Measurements from ENCODE around the gene MED13L. TPM values are rescaled to one million over a fixed set of nuclear protein-coding genes. Genes with fewer than 3 reads are reported as not detected.
"Not testable (repeated sequence)": the region's sequence is repeated elsewhere in the genome, so short reads cannot be mapped to it uniquely, and the experiment has no call there.

MED13L gene
- polyA plus RNA-seq, 1 donor from 2014 or later, result 10.7 TPM

DNA sequence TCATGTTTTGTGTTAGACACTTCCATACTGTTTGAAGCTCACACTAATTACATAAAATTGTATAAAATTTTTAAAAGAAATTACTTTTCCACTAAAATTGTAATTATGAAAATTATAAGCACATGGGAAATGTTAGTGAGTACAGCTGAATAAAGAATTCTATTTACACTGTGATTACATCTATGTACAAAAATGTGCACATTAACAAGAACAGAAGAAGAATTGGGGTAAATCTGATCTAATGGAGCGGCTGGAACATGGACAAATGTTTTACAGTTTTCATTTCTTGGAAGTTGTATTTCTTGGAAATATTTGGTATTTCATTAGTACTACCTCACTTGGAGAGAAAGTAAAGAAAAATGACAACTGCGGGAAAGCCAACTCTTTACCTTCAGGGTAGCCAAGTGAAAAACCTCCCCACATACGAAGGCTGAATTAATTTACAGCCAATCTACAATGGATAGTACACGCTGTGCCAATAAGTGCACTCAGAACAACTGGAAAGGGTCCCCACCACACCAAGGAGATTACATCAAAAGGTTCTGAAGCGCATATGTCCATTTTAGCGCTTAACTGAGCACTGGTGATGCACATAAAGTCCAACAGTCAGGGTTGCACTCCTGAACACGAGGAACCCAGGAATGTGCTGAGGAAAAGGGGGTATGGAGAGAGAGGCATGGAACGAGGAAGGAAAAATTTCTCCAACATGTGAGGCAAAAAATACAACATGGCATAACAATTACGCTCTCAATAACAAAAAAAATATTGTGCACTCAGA is 17.5 kb downstream of the MED13L start:
- H3K27ac Mint-ChIP-seq, result peak overlapping the region in 1 of 3 donors; percentile 14

DNA sequence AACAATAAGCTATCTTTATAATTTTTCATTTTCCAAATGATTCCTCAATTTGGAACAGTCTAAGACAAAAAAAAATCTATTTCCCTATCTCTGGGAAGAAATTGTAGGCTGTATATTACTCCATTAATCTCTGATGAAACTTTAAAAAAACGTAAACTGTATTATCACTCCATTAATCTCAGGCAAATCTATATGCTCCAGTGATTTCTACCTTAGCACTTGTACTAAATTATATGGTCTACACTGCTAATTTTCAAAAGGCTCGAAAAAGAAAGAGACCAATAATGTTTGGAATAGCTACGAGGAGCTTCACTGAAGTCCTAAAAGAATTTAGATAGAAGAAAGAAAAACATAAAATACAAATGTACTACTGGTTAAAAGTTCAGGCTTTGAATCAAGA is 19.7 kb downstream of the MED13L start:
- H3K27ac Mint-ChIP-seq, result no peak overlapping the region
- peak overlapping the region in 1 of 4 donors; percentile 22 for H3K4me3 Mint-ChIP-seq

More for the DNA sequence above, 17.5 kb downstream of the MED13L start:
- Mint-ChIP-seq H3K4me1 (peaks cover 52 to 62% (median 60%) of the 10 kb centered on the region in 3 donors), H3K4me3 (peak overlapping the region in 1 of 4 donors; percentile 18), H3K9me3 (no peaks in the 10 kb centered on the region), H3K27me3 (no peaks in the 10 kb centered on the region), H3K36me3 (no peaks in the 10 kb centered on the region)

DNA sequence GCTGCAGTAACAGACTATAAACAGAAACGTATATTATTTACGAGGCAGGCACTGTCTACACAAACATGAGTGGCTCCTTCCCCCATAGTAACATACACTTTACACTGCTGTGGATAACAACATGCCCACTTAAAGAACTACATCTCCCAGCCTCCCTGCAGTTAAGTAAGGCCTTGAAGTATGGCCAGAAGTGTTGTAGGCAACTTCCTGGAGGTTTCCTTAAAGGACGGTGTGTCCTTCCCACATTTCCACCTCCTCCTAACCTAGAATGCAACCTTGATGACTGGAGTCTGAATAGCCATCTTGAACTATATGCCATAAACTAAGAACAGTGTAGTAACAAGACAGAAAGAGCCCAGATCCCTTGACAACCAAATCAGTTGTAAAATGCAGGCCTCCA is 20.3 kb downstream of the MED13L start:
- peaks cover 0 to 3% (median 1%) of the 10 kb centered on the region in 3 donors for H3K9me3 Mint-ChIP-seq
- H3K36me3 Mint-ChIP-seq, result peaks cover 9% of the 10 kb centered on the region
- no peak overlapping the region for H3K27ac Mint-ChIP-seq
- H3K27me3 Mint-ChIP-seq, result no peaks in the 10 kb centered on the region
- peaks cover 59 to 64% (median 62%) of the 10 kb centered on the region in 3 donors for H3K4me1 Mint-ChIP-seq
- H3K4me3 Mint-ChIP-seq, result peak overlapping the region in 2 of 4 donors; percentile 58 to 72

More for the DNA sequence above, 19.7 kb downstream of the MED13L start:
- H3K36me3 Mint-ChIP-seq, result peaks cover 9% of the 10 kb centered on the region
- peaks cover 0 to 3% (median 0%) of the 10 kb centered on the region in 3 donors for H3K9me3 Mint-ChIP-seq
- no peaks in the 10 kb centered on the region for H3K27me3 Mint-ChIP-seq
- H3K4me1 Mint-ChIP-seq, result peaks cover 59 to 65% (median 64%) of the 10 kb centered on the region in 3 donors

DNA sequence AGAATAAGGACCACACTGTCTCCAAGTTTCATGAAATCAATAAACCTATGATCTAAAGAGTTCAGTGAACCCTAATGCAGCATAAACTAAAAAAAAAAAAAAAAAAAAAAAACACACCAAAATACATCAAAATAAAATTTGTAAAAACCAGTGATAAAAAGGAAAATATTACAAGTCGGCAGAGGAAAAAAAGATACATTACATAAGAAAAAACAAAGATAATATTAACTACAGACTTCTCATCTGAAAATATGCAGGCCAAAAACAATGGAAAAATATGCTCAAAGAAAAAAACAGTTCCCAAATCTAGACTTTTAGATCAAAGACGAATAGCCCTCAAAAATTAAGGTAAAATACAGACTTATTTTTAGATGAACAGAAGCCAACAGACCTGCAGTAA is 27.6 kb downstream of the MED13L start:
- Mint-ChIP-seq H3K36me3 (peaks cover 11% of the 10 kb centered on the region), H3K27ac (peak overlapping the region in 1 of 3 donors; percentile 65), H3K4me1 (peaks cover 53 to 64% (median 54%) of the 10 kb centered on the region in 3 donors), H3K27me3 (no peaks in the 10 kb centered on the region), H3K9me3 (peaks cover 0 to 8% (median 7%) of the 10 kb centered on the region in 3 donors), H3K4me3 (peak overlapping the region in 2 of 4 donors; percentile 58 to 78)

DNA sequence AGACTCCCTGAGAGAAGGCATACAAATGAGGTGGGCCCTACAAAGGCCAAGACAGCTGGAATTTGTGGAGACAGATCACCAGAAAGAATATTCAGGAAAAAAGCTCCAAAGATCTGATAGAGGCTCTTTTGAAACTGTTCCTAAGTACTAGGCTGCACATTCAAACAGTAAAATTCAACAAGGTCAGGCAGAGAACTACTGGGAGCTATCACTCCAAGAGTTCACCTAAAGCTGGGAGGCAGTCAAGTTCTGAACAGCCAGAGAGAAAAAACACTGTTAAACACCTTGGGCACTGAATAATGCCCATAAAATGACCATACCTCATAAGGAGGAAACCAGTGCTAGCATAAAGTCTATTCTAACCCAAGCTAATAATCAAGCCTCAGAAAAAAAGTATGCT is 28.6 kb downstream of the MED13L start:
- Mint-ChIP-seq H3K27ac (peak overlapping the region in 1 of 3 donors; percentile 65), H3K4me1 (peaks cover 52 to 63% (median 55%) of the 10 kb centered on the region in 3 donors), H3K4me3 (peak overlapping the region in 1 of 4 donors; percentile 78), H3K9me3 (peaks cover 0 to 8% (median 7%) of the 10 kb centered on the region in 3 donors), H3K27me3 (no peaks in the 10 kb centered on the region), H3K36me3 (peaks cover 7% of the 10 kb centered on the region)

DNA sequence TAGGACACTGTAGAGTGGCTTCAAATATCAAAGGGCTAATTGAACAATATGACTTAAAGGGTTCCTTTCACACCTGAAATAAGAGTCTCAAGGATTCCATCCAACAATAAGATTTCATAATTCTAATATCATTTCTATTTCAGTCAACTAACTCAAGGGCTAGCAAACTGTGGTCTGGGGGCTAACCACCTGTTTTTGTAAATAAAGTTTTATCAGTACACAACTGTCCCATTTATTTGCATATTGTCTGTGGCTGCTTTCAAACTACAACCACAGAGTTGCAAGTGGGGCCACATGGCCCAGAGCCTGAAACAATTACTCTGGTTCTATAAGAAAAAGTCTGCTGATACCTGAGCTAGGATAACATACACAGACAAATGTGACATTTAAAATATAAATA is 29.1 kb downstream of the MED13L start:
- peaks cover 56 to 67% (median 59%) of the 10 kb centered on the region in 3 donors for H3K4me1 Mint-ChIP-seq
- no peak overlapping the region for H3K27ac Mint-ChIP-seq
- H3K36me3 Mint-ChIP-seq, result peaks cover 5% of the 10 kb centered on the region
- H3K27me3 Mint-ChIP-seq, result no peaks in the 10 kb centered on the region
- no peak overlapping the region for H3K4me3 Mint-ChIP-seq
- H3K9me3 Mint-ChIP-seq, result peaks cover 0 to 8% (median 6%) of the 10 kb centered on the region in 3 donors

DNA sequence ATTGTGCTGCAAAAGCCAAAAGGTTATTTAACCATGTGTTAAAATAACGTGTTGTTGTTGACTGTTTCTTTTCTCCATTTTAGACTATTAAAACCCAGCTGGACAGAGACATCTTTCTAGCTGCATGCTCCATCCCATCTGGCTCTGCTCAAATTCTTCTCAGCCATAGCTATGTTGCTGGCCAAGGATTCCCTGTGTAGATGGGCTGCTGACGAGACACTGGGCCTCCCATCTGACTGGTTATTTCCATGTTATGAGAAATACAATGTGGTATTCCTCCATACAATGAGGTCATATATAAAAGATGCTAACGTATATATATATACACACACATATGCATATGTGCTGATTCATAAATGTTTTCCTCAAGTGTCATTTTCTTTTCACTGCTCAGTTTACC is 30.1 kb downstream of the MED13L start:
- no peaks in the 10 kb centered on the region for H3K27me3 Mint-ChIP-seq
- H3K4me3 Mint-ChIP-seq, result peak overlapping the region in 1 of 4 donors; percentile 55
- peaks cover 2% of the 10 kb centered on the region for H3K36me3 Mint-ChIP-seq
- H3K4me1 Mint-ChIP-seq, result peaks cover 60 to 65% (median 64%) of the 10 kb centered on the region in 3 donors
- H3K9me3 Mint-ChIP-seq, result peaks cover 0 to 8% (median 4%) of the 10 kb centered on the region in 3 donors
- H3K27ac Mint-ChIP-seq, result no peak overlapping the region

DNA sequence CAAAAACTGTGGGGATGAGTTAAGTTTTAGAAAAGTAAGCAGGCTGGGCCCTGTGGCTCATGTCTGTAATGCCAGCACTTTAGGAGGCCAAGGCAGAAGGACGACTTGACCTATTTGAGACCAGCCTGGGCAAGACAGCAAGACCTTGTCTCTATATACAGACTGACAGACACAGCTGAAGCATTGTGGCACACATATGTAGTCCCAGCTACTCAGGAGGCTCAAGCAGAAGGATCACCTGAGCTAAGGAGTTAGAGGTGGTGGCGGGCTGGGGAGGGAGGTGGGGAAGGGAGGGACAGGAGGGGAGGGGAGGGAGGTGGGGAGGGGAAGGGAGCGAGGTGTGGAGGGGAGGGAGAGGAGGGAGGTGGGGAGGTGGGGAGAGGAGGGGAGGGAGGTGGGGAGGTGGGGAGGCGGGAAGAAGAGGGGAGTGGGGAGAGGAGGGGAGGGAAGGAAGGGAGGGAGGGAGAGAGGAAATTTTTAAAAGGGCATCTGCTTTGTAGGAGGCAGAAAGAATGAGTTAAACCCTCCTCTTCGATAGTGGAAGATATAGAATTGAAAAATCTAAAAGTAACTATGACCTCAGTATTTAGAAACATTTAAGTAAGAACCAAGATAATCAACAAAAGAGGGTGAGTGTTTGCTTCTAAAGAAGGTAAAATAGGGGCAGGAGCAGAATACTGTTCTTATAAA is 30.9 kb downstream of the MED13L start:
- Mint-ChIP-seq H3K36me3 (no peaks in the 10 kb centered on the region), H3K4me1 (peaks cover 56 to 61% (median 59%) of the 10 kb centered on the region in 3 donors), H3K27me3 (no peaks in the 10 kb centered on the region), H3K4me3 (peak overlapping the region in 1 of 4 donors; percentile 39), H3K9me3 (peaks cover 0 to 3% (median under 1%) of the 10 kb centered on the region in 3 donors), H3K27ac (no peak overlapping the region)

DNA sequence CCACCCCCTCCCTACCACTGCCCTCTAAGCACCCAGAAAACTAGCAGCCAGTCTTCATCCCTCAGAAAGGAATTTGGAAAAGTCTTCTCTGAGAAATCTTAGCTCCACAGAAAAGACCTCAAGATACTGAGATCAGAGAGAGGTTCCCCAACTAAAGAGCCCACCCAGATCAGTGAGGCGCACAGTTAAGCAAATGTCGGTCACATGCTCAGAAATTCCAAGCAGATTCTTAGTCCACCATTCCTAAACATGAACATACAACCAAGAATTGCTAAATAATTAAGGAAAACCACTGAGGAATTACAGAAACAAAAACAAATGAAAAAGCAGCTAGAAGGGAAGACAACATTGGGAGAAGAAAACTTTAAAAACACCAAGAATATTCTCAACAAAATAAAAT is 32.3 kb downstream of the MED13L start:
- no peaks in the 10 kb centered on the region for H3K36me3 Mint-ChIP-seq
- peak overlapping the region in 1 of 3 donors; percentile 71 for H3K27ac Mint-ChIP-seq
- H3K9me3 Mint-ChIP-seq, result no peaks in the 10 kb centered on the region
- H3K4me3 Mint-ChIP-seq, result peak overlapping the region in 2 of 4 donors; percentile 61 to 76
- peaks cover 62 to 65% (median 63%) of the 10 kb centered on the region in 3 donors for H3K4me1 Mint-ChIP-seq
- H3K27me3 Mint-ChIP-seq, result no peaks in the 10 kb centered on the region

DNA sequence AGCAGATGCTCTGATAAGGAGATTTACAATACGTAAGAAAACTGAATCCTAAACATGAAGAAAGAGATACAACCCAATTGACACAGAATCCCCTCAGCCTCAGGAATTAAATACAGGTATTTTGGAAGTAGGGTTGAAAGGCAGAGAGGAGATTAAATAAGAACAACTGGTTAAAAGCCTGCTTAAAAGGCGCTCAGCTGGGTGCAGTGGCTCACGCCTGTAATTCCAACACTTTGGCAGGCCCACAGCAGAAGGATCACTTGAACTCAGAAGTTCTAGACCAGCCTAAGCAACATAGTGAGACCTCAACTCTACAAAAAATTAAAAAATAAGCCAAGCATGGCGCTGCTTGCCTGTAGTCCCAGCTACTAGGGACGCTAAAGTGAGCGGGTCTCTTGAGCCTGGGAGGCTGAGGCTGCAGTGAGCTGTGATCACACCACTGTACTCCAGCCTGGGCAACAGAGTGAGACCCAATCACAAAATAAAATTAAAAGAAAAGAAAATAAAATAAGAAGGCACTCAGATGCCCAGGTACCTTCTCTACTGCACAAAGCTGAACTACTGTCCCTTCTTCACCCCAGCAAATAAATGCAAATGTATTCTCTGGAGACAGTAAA is 32.9 kb downstream of the MED13L start:
- Mint-ChIP-seq H3K4me1 (peaks cover 62 to 66% (median 66%) of the 10 kb centered on the region in 3 donors), H3K4me3 (peak overlapping the region in 2 of 4 donors; percentile 61 to 76), H3K36me3 (no peaks in the 10 kb centered on the region), H3K27ac (peak overlapping the region in 2 of 3 donors; percentile 33 to 80), H3K27me3 (no peaks in the 10 kb centered on the region), H3K9me3 (no peaks in the 10 kb centered on the region)

DNA sequence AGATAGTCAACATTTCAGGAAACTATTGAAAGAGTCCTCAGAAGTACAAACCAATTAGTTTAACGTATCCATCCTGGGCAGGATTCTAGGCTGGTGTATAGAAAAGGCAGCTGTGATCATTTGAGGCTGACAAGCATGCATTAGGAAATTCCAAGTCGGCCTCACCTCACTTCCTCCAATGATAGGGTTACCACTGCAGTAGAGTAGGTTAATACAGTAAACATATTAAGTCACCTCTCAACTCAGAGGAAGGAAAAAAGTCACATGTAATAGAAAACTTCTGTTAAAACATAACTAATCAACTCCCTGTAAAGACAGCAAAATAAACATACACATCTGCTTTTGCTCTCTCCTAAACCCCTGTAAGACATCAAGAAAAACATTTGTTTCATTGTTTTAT is 33.5 kb downstream of the MED13L start:
- Mint-ChIP-seq H3K4me3 (peak overlapping the region in 2 of 4 donors; percentile 1 to 3), H3K9me3 (no peaks in the 10 kb centered on the region), H3K27ac (peak overlapping the region; percentile 8 to 73 (median 33)), H3K27me3 (no peaks in the 10 kb centered on the region), H3K36me3 (no peaks in the 10 kb centered on the region), H3K4me1 (peaks cover 61 to 66% (median 64%) of the 10 kb centered on the region in 3 donors)

DNA sequence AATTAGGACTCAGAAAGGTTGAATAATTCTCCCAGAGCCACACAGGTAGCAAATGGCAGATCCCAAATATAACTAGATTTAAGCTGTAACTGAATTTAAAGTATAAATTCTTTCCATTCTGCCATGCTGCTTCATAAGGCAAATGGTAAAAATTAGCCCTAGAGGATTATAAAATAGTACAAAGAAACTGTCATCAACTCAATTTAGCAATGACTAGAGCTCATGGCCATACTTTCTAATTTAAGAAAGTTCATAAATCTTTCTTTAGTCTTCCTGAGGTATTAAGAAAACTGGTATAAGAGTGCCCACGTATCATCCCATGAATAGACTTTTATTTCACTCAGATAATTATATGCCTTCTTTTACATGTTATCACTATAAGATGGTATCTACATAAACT is 34.8 kb downstream of the MED13L start:
- peaks cover 50 to 62% (median 54%) of the 10 kb centered on the region in 3 donors for H3K4me1 Mint-ChIP-seq
- H3K9me3 Mint-ChIP-seq, result no peaks in the 10 kb centered on the region
- H3K27ac Mint-ChIP-seq, result peak overlapping the region in 1 of 3 donors; percentile 8
- H3K36me3 Mint-ChIP-seq, result no peaks in the 10 kb centered on the region
- no peaks in the 10 kb centered on the region for H3K27me3 Mint-ChIP-seq
- H3K4me3 Mint-ChIP-seq, result no peak overlapping the region

DNA sequence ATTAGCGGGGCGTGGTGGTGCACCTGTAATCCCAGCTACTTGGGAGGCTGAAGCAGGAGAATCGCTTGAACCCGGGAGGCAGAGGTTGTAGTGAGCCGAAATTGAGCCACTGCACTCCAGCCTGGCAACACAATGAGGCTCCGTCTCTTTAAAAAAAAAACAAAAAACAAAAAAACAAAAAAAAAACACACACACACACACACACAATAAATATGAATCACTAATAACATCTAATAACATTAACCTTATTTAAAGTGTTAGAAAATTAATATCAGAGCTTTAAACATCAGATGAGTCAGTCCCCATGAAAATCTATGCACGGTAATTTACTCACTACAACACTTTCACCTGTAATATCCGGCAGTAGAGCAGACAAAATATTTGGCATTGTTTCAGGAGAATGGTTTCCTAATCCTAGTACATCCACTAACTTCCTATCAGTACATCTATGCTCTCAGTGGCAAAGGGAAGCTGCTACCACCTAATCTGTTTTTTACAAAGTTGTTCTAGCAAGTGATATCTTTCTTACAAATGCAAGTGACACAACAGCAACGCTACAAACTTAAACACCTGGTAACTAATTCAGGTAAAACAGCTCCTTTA is 36.2 kb downstream of the MED13L start:
- Mint-ChIP-seq H3K4me1 (peaks cover 50 to 75% (median 56%) of the 10 kb centered on the region in 3 donors), H3K9me3 (no peaks in the 10 kb centered on the region), H3K27me3 (no peaks in the 10 kb centered on the region), H3K4me3 (no peak overlapping the region), H3K27ac (peak overlapping the region in 1 of 3 donors; percentile 39), H3K36me3 (no peaks in the 10 kb centered on the region)

DNA sequence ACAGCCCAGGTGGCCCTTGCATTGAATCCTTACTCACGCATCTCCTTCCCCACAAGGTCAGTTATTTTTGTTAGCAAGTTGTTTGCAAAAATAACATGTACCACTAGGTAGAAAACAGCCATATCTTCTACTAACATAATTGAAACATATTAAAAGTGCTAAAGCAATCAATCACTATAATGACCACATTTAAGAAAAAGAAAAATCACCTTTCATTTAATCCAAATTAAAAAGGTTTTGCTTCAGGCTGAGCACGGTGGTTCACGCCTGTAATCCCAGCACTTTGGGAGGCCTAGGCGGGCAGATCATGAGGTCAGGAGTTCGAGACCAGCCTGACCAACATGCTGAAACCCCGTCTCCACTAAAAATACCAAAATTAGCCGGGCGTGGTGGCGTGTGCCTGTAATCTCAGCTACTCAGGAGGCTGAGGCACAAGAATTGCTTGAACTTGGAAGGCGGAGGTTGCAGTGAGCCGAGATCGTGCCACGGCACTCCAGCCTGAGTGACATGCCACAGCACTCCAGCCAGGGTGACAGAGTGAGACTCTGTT is 38.8 kb downstream of the MED13L start:
- Mint-ChIP-seq H3K4me1 (peaks cover 29 to 60% (median 38%) of the 10 kb centered on the region in 3 donors), H3K27ac (peak overlapping the region in 1 of 3 donors; percentile 31)
- not testable (repeated sequence) for H3K4me3 Mint-ChIP-seq, H3K36me3 Mint-ChIP-seq, H3K27me3 Mint-ChIP-seq, H3K9me3 Mint-ChIP-seq

Measured in IgD-negative memory B cell (primary cell).